K562 (cell line): ENCODE measurements around the gene ENO3. TPM values are rescaled to one million over a fixed set of nuclear protein-coding genes. Genes with fewer than 3 reads are reported as not detected.

Experiments
- ARHGAP35 ChIP-seq: fragments of 450-650 bp; IDR thresholded peaks from 2 replicates; pipeline ENCODE4 v1.6.1; 2018; ENCODE audit not compliant: partially characterized antibody
- BRD9 ChIP-seq: fragments of 450-650 bp; IDR thresholded peaks from 2 replicates; pipeline ENCODE4 v1.6.1; 2018; ENCODE audit warnings: low read depth; ENCODE audit not compliant: partially characterized antibody
- CXXC5 ChIP-seq: fragments of 250-450 bp; sonication (Bioruptor Pico); IDR thresholded peaks from 2 replicates; pipeline ENCODE4 v1.8.0; 2022; ENCODE audit warnings: inconsistent platforms, mild to moderate bottlenecking, moderate library complexity
- ELF1 ChIP-seq: fragments of 200-800 bp; sonication (Bioruptor generic); IDR thresholded peaks from 2 replicates; pipeline ENCODE4 v1.6.1; 2016; ENCODE audit warnings: missing genetic modification characterization, missing compliant biosample characterization
- PTBP1 ChIP-seq: fragments of 200-400 bp; formaldehyde crosslinking; IDR thresholded peaks from 2 replicates; pipeline ENCODE4 v1.6.1; 2017; ENCODE audit warnings: low read depth, low read length
- RFX1 ChIP-seq: fragments of 450-650 bp; IDR thresholded peaks from 2 replicates; pipeline ENCODE4 v1.6.1; 2016; ENCODE audit warnings: mild to moderate bottlenecking, moderate library complexity
- SAFB ChIP-seq: fragments of 200-400 bp; formaldehyde crosslinking; IDR thresholded peaks from 2 replicates; pipeline ENCODE4 v1.6.1; 2017; ENCODE audit warnings: low read depth, low read length, borderline replicate concordance
- TAF15 ChIP-seq: fragments of 200-400 bp; formaldehyde crosslinking; IDR thresholded peaks from 2 replicates; pipeline ENCODE4 v1.6.1; 2017; ENCODE audit warnings: mild to moderate bottlenecking, low read depth, low read length, moderate library complexity
- TRIM24 ChIP-seq, 2 experiments: fragments of 450-650 bp; IDR thresholded peaks; 2 replicates each; pipeline ENCODE4 v1.6.1; 2016
- ZBTB17 ChIP-seq: fragments of 450-650 bp; formaldehyde crosslinking; IDR thresholded peaks from 2 replicates; pipeline ENCODE4 v1.4.0; 2020; ENCODE audit warnings: mild to moderate bottlenecking
- ZNF695 ChIP-seq: fragments of 450-650 bp; formaldehyde crosslinking; IDR thresholded peaks from 2 replicates; pipeline ENCODE4 v1.4.0; 2020; ENCODE audit warnings: mild to moderate bottlenecking, moderate library complexity
- polyA plus RNA-seq, 8 experiments: library from polyadenylated mRNA; depleted of rRNA in 4 of 8; stranded (reverse) in 5 of 8; unstranded in 3 of 8; fragments of >200 nt; fragmentation: Nextera tagmentation in 2 of 8; fragmentation: Illumina TruSeq in 1 of 8; extraction: Ambion mirVana in 2 of 8; extraction: Trizol in 1 of 8; gene quantifications; 2 replicates each; pipeline versions ENCODE4 v1.2.1 to v1.2.3, GENCODE V29; 2011 to 2014; ENCODE audit warnings: inconsistent platforms in 1 of 8, missing spikeins in 1 of 8
- total RNA-seq, 7 experiments: library from RNA; depleted of rRNA in 6 of 7; stranded (reverse); fragments of >200 nt in 6 of 7; fragmentation: Illumina TruSeq in 2 of 7; extraction: Trizol in 2 of 7; gene quantifications; 2 replicates each; pipeline versions ENCODE4 v1.2.1 to v1.2.3, GENCODE V29; 2011 to 2021; ENCODE audit warnings: low replicate concordance in 1 of 7
- TF ChIP-seq, protein P1 (sequence below): sonication (generic); formaldehyde crosslinking; IDR thresholded peaks from 2 replicates; pipeline ENCODE4 v1.8.0; 2022; ENCODE audit warnings: mild to moderate bottlenecking, missing genetic modification reagents
- TF ChIP-seq, protein P2 (sequence below): fragments of 250-450 bp; sonication (Bioruptor Pico); IDR thresholded peaks from 2 replicates; pipeline ENCODE4 v1.8.0; 2022; ENCODE audit warnings: inconsistent platforms, mild to moderate bottlenecking, moderate library complexity, borderline replicate concordance
- TF ChIP-seq, protein P3 (sequence below): fragments of 250-450 bp; sonication (Bioruptor Pico); IDR thresholded peaks from 2 replicates; pipeline ENCODE4 v1.4.0; 2020; ENCODE audit warnings: mild to moderate bottlenecking
- TF ChIP-seq, protein P4 (sequence below), 2 experiments: fragments of 200-800 bp in 1 of 2; sonication (Bioruptor generic) in 1 of 2; sonication (generic) in 1 of 2; formaldehyde crosslinking in 1 of 2; IDR thresholded peaks in 1 of 2; conservative IDR thresholded peaks in 1 of 2; 2 replicates each; pipeline versions ENCODE4 v1.5.0 to v1.6.1; 2016 to 2020; ENCODE audit warnings: missing compliant biosample characterization in 1 of 2, missing genetic modification characterization in 1 of 2, missing genetic modification reagents in 1 of 2
- TF ChIP-seq, protein P5 (sequence below): sonication (generic); formaldehyde crosslinking; IDR thresholded peaks from 2 replicates; pipeline ENCODE4 v1.8.1; 2023; ENCODE audit warnings: mild to moderate bottlenecking, missing genetic modification reagents

ENO3 gene
- total and polyA plus RNA-seq, 9 of the 15 experiments (the other 6 are each of a cell fraction or from before 2014, with no cell fraction given), result 5.7 to 17.2 (median 9.9) TPM

DNA sequence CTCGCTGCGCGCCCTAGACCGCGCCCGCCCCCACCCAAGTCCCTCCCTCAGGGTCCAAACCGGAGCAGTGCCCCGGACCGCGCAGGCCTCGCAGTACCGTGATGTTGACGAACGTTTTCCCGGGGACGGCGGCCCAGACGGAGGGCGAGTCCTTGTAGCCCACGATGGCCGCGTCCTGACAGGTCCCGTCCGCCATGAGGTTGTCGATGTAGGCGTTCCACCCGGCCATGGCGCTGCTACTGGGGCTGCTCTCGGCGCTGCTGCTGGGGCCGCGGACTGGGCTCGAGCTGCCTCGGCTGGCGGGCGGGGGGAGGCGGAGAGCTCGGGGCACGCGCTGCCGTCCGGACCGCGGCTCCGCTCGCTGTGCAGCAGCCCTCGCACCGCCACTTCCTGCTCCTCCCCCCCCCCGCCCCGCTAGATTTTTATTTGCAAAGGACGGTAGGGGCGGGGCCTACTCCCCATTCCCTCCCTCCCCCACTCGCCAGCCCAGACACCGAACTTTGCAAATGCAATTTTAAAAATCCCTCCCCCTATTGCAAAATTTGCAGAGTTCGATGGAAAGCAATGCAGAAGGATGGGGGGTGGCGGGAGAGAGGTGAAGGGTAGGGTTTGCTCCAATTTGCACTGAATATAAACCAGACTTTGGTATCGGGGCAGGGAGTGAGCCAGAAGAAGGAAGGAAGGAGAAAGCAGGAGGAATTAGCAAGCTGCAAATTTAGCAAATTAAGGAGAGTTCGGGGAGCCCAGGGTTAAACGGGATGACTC, 2.6 kb upstream of the ENO3 start, which contains the start of gene PFN1 (continued):
- TF ChIP-seq, protein P1, sequence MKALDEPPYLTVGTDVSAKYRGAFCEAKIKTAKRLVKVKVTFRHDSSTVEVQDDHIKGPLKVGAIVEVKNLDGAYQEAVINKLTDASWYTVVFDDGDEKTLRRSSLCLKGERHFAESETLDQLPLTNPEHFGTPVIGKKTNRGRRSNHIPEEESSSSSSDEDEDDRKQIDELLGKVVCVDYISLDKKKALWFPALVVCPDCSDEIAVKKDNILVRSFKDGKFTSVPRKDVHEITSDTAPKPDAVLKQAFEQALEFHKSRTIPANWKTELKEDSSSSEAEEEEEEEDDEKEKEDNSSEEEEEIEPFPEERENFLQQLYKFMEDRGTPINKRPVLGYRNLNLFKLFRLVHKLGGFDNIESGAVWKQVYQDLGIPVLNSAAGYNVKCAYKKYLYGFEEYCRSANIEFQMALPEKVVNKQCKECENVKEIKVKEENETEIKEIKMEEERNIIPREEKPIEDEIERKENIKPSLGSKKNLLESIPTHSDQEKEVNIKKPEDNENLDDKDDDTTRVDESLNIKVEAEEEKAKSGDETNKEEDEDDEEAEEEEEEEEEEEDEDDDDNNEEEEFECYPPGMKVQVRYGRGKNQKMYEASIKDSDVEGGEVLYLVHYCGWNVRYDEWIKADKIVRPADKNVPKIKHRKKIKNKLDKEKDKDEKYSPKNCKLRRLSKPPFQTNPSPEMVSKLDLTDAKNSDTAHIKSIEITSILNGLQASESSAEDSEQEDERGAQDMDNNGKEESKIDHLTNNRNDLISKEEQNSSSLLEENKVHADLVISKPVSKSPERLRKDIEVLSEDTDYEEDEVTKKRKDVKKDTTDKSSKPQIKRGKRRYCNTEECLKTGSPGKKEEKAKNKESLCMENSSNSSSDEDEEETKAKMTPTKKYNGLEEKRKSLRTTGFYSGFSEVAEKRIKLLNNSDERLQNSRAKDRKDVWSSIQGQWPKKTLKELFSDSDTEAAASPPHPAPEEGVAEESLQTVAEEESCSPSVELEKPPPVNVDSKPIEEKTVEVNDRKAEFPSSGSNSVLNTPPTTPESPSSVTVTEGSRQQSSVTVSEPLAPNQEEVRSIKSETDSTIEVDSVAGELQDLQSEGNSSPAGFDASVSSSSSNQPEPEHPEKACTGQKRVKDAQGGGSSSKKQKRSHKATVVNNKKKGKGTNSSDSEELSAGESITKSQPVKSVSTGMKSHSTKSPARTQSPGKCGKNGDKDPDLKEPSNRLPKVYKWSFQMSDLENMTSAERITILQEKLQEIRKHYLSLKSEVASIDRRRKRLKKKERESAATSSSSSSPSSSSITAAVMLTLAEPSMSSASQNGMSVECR (CRISPR knock-in tag), result peak; percentile 85
- TF ChIP-seq TRIM24 (IDR thresholded peaks at IDR 0.05) (0 out of 4 replicates have a peak, but pooled peaks have one; percentile 28 to 42), ARHGAP35 (no peak), ELF1 (tag) (peak; percentile 77), PTBP1 (no peak), CXXC5 (CRISPR knock-in tag) (no peak), BRD9 (peak; percentile 66), SAFB (0 out of 2 replicates have a peak, but pooled peaks have one; percentile 25), ZNF695 (CRISPR knock-in tag) (no peak), TAF15 (no peak), ZBTB17 (no peak; the same call in 1 of the 2 replicates), RFX1 (no peak)
- TF ChIP-seq, protein P2, sequence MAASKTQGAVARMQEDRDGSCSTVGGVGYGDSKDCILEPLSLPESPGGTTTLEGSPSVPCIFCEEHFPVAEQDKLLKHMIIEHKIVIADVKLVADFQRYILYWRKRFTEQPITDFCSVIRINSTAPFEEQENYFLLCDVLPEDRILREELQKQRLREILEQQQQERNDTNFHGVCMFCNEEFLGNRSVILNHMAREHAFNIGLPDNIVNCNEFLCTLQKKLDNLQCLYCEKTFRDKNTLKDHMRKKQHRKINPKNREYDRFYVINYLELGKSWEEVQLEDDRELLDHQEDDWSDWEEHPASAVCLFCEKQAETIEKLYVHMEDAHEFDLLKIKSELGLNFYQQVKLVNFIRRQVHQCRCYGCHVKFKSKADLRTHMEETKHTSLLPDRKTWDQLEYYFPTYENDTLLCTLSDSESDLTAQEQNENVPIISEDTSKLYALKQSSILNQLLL, result no peak
- TF ChIP-seq, protein P3, sequence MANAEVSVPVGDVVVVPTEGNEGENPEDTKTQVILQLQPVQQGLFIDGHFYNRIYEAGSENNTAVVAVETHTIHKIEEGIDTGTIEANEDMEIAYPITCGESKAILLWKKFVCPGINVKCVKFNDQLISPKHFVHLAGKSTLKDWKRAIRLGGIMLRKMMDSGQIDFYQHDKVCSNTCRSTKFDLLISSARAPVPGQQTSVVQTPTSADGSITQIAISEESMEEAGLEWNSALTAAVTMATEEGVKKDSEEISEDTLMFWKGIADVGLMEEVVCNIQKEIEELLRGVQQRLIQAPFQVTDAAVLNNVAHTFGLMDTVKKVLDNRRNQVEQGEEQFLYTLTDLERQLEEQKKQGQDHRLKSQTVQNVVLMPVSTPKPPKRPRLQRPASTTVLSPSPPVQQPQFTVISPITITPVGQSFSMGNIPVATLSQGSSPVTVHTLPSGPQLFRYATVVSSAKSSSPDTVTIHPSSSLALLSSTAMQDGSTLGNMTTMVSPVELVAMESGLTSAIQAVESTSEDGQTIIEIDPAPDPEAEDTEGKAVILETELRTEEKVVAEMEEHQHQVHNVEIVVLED (CRISPR knock-in tag), result no peak
- TF ChIP-seq, protein P4, sequence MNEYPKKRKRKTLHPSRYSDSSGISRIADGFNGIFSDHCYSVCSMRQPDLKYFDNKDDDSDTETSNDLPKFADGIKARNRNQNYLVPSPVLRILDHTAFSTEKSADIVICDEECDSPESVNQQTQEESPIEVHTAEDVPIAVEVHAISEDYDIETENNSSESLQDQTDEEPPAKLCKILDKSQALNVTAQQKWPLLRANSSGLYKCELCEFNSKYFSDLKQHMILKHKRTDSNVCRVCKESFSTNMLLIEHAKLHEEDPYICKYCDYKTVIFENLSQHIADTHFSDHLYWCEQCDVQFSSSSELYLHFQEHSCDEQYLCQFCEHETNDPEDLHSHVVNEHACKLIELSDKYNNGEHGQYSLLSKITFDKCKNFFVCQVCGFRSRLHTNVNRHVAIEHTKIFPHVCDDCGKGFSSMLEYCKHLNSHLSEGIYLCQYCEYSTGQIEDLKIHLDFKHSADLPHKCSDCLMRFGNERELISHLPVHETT (CRISPR knock-in tag; conservative IDR thresholded peaks at IDR 0.05 in 1 of 2, IDR thresholded peaks at IDR 0.05 in 1 of 2), result peak in 1 of 2 experiments; percentile 85; a peak in 2 of 4 replicates
- TF ChIP-seq, protein P5, sequence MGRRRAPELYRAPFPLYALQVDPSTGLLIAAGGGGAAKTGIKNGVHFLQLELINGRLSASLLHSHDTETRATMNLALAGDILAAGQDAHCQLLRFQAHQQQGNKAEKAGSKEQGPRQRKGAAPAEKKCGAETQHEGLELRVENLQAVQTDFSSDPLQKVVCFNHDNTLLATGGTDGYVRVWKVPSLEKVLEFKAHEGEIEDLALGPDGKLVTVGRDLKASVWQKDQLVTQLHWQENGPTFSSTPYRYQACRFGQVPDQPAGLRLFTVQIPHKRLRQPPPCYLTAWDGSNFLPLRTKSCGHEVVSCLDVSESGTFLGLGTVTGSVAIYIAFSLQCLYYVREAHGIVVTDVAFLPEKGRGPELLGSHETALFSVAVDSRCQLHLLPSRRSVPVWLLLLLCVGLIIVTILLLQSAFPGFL (CRISPR knock-in tag), result no peak
